T follicular helper cell (primary cell): ENCODE data around the gene TMEM52B.
"Not testable (repeated sequence)": the region's sequence is repeated elsewhere in the genome, so short reads cannot be mapped to it uniquely, and the experiment has no call there.

Source experiments
- DNase-seq: peaks from one replicate; pipeline ENCODE4 v3.0.0-alpha.2; 2020; ENCODE audit warnings: low read depth

Gene TMEM52B

DNA sequence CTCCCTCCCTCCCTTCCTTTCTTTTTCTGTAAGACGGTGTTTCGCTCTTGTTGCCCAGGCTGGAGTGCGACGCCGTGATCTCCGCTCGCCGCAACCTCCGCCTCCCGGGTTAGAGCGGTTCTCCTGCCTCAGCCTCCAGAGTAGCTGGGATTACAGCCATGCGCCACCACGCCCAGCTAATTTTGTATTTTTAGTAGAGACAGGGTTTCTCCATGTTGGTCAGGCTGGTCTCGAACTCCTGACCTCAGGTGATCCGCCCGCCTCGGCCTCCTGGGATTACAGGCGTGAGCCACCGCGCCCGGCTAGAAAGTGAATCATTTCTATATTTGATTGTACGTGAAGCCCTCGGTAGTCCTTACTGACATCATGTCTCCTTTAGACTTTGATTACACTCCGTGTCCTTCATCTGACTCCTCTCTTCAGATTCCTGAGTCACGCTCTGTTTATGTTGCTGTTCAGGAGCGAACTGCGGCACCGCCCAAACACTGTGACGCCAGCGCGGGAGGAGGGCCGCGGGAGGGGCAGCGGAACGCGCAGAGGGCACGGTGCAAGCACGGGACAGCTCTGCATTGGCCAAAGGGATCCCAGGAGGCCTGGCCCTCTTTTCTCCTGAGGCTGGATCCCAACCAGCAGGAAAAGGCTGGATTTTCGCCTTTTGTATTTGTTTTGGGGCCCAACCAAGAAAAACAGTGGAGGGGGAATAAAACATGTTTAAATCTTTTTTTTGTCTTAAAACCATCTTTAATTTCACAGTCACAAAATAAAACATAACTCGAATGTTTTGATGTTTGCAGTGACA is 33.3 kb downstream of the TMEM52B start:
- peak; percentile 84 for DNase-seq

DNA sequence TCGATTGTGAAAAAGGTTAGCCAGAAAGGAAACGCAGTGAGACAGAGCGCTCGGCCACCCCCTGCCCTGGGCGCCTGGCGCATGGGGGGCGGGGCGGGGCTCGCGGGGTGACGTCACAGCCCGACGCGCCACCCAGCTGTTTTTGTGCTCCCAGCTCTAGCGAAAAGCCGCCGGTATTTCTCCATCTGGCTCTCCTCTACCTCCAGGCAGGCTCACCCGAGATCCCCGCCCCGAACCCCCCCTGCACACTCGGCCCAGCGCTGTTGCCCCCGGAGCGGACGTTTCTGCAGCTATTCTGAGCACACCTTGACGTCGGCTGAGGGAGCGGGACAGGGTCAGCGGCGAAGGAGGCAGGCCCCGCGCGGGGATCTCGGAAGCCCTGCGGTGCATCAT is 33.9 kb downstream of the TMEM52B start, which contains the start of gene GABARAPL1:
Gene GABARAPL1, plus strand, starts transcription at position 139 of the 393 bp plus-strand sequence. Its CDS starts 253 bp downstream, at position 392.
- DNase-seq, result peak; percentile 78

DNA sequence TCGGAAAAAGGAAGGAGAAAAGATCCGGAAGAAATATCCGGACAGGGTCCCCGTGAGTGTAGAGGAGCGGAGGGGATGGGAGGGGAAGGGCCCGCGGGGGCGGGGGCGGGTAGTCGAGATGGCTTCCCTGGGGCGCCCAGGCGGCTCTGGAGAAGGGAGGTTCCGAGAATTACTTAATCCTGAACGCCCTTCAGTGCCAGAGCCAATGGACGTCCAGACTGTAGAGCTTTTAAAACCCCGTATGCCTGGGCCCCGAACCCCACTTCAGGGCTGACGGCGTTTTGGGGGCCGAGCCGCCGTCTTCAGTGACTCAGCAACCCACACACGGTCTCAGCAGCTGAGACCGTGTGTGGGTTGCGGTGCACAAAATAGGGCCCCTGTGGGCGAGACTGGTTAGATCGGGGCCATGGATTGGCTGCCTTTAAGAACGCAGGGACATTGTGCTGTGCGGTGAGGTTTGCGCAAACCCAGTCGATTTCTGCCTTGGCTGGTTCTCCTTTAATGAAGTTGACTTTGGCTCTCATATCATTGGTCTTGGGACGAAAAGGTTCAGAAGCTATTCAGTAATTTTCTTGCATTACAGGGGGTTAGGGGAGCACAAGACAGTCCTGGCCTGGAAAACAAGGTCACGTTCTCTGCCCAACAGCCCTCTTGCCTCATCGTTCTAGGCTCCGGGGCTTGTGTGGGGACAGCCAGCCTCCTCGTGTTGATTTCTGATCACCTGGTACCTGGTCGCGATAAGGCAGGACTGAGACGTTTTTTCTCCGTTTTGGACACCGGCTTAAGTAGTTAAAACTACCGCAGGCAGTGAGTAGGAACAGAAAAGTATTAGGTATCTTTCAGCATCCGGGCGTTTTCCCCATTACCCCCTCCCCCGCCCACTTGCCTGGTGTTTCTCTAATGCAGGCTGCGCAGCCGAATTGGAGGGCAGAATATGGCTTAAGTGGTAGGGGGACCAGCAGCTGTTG is 34.6 kb downstream of the TMEM52B start:
- peak; percentile 69 for DNase-seq

- no peak for DNase-seq
These were observed 35.5 kb downstream of the TMEM52B start for GRCh38 chr12:10214136-10214894.

GRCh38 chr12:10214895-10215267 is 36.0 kb downstream of the TMEM52B start:
- no peak for DNase-seq

GRCh38 chr12:10215436-10215835 is 36.6 kb downstream of the TMEM52B start:
- DNase-seq, result no peak

DNA sequence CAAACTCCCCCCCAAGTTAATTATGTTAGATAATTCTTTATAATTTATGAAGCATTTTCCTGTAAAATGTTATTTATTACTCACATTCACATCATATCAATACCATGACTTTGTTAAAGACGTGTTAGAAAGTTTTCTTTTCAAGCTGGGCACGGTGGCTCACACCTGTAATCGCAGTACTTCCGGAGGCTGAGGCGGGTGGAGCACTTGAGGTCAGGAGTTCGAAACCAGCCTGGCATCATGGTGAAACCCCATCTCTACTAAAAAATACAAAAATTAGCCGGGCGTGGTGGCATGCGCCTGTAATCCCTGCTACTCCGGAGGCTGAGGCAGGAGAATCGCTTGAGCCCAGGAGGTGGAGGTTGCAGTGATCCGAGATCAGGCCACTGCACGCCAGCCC is 37.1 kb downstream of the TMEM52B start:
- not testable (repeated sequence) for DNase-seq

DNA sequence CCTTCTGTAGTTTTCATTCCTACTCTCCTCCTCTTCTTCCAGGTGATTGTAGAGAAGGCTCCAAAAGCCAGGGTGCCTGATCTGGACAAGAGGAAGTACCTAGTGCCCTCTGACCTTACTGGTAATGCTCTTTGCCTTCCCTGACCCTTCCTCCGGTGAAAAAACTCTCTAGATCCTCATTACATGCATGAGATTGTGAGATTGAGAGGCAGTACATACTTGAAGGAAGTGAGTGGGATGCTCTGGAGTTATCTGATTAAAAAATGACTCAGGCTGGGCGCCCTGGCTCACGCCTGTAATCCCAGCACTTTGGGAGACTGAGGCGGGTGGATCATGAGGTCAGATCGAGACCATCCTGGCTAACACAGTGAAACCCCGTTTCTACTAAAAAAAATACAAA is 39.2 kb downstream of the TMEM52B start:
- DNase-seq, result no peak

DNA sequence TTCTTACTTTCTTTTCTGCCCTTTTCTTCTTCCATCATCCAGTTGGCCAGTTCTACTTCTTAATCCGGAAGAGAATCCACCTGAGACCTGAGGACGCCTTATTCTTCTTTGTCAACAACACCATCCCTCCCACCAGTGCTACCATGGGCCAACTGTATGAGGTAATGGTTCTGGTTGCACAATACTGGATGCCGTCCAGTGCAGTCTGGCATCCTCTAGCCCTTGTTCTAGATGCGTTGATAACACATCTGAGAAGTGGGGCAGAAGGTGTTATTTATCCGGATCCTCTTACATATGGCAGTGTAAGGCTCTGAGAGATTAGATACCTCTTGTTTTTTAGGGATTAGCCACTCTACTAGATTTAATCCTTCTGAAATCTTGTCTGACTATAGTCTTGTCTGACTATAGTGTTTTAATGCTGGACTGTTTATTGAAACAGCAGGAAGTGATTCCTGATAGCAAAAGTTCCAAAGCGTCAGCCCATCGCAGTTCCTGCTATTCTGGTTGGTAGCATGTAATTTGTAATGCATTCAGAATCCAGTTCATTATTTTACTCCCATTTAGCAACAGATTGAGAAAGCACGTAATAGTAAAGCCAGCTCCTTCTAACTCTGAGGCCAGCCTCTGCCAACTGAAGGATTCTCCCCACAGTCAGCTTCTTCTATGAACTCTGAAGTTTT is 41.7 kb downstream of the TMEM52B start:
- DNase-seq, result no peak

DNA sequence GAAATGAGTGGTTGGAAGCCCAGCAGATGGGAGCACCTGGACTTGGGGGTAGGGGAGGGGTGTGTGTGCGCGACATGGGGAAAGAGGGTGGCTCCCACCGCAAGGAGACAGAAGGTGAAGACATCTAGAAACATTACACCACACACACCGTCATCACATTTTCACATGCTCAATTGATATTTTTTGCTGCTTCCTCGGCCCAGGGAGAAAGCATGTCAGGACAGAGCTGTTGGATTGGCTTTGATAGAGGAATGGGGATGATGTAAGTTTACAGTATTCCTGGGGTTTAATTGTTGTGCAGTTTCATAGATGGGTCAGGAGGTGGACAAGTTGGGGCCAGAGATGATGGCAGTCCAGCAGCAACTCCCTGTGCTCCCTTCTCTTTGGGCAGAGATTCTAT is 43.0 kb downstream of the TMEM52B start:
- no peak for DNase-seq

DNA sequence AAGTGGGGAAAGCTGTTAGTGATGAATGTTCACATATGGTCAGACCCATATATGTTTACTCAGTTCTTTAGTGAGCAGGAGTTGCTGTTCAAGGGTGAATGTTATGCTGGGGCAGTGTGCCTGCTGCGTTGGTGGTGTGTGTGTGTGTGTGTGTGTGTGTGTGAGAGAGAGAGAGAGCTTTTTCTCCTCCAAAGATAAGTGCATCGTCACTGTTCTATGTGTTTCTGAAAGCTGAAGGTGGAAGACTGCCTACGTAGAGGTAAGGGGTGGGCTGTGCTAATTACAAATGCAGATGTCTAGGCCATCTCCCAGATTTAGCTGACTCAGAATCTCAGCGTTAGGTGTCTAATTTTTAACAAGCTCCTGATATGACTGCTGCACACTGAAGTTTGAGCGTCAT is 44.4 kb downstream of the TMEM52B start:
- no peak for DNase-seq

GRCh38 chr12:10225426-10225825 is 46.6 kb downstream of the TMEM52B start:
- DNase-seq, result not testable (repeated sequence)

GRCh38 chr12:10226086-10226485 is 47.3 kb downstream of the TMEM52B start:
- DNase-seq, result no peak

GRCh38 chr12:10226731-10227130 is 47.9 kb downstream of the TMEM52B start:
- no peak for DNase-seq

GRCh38 chr12:10227648-10228047 is 48.8 kb downstream of the TMEM52B start:
- no peak for DNase-seq

DNA sequence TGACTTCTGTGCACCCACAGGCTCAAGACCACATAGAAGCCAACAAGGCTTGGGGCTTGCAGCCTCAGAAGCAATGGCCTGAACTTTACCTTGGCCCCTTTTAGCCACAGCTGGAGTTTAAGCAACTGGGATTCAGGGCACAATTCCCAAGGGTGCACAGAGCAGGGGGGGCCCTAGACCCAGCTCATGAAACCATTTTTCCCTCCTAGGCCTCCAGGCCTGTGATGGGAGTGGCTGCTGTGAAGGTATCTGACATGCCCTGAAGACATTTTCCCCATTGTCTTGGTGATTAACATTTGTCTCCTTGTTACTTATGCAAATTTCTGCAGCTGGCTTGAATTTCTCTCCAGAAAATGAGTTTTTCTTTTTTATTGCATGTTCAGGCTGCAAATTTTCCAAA is 55.7 kb downstream of the TMEM52B start:
- DNase-seq, result no peak

GRCh38 chr12:10235761-10236631 is 57.2 kb downstream of the TMEM52B start:
- peak; percentile 14 for DNase-seq

- no peak for DNase-seq
These were observed 57.9 kb downstream of the TMEM52B start for GRCh38 chr12:10236720-10237119.

GRCh38 chr12:10238526-10238925 is 59.7 kb downstream of the TMEM52B start:
- no peak for DNase-seq

DNA sequence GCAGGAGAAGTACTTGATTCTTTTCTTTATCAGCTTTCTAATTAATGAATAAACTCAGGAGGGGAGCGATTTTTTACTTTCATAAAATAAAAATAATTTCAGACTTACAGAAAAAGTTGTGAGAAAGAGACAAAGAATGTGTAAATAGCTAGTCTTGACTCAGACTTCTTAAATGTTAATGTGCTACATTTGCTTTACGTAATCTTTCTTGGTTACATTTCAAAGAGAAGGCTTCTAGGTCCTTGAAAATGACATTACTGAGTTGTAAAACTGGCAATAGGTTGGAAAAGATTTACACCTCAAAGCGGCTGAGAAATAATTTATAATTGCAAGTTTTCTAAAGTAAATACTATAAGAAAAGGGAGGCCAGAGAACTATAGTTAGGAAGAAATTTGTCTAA is 62.5 kb downstream of the TMEM52B start:
- no peak for DNase-seq
